SK-N-SH (cell line): Measurements from ENCODE around the gene ATP11A.

Experiments used
- CHD2 ChIP-seq: fragments of 150-350 bp; IDR thresholded peaks from 2 replicates; pipeline ENCODE4 v1.6.1; 2018; ENCODE audit warnings: low read length; ENCODE audit not compliant: partially characterized antibody
- CTCF ChIP-seq: fragments of 200-600 bp; sonication (generic); IDR thresholded peaks from 2 replicates; pipeline ENCODE4 v1.6.1; 2017; ENCODE audit warnings: antibody characterized with exemption, mild to moderate bottlenecking, moderate library complexity
- EP300 ChIP-seq, 2 experiments: IDR thresholded peaks; 2 replicates each; pipeline versions ENCODE4 v1.4.0 to v1.6.1; 2012; ENCODE audit warnings: borderline replicate concordance in 1 of 2, low read depth in 1 of 2, low read length in 1 of 2
- EZH2phosphoT487 ChIP-seq: fragments of 200-600 bp; sonication (generic); IDR thresholded peaks from 2 replicates; pipeline ENCODE4 v1.6.1; 2017; ENCODE audit warnings: low read depth, mixed run types, mild to moderate bottlenecking, antibody characterized with exemption, moderate library complexity, borderline replicate concordance
- FOSL2 ChIP-seq: IDR thresholded peaks from 2 replicates; pipeline ENCODE4 v1.4.0; 2012; ENCODE audit warnings: low read depth, mild to moderate bottlenecking, moderate library complexity, borderline replicate concordance
- IRF3 ChIP-seq: fragments of 150-350 bp; IDR thresholded peaks from 2 replicates; pipeline ENCODE4 v1.6.1; 2016; ENCODE audit warnings: mild to moderate bottlenecking, low read depth, low read length
- NFIC ChIP-seq: IDR thresholded peaks from 2 replicates; pipeline ENCODE4 v1.4.0; 2012; ENCODE audit warnings: borderline replicate concordance
- POLR2AphosphoS5 ChIP-seq: IDR thresholded peaks from 2 replicates; pipeline ENCODE4 v1.6.1; 2012; ENCODE audit warnings: low read depth, low read length
- REST ChIP-seq: IDR thresholded peaks from 2 replicates; pipeline ENCODE4 v1.6.1; 2012; ENCODE audit warnings: mild to moderate bottlenecking, low read depth, low read length, moderate library complexity
- SIN3A ChIP-seq: IDR thresholded peaks from 2 replicates; pipeline ENCODE4 v1.6.1; 2012; ENCODE audit warnings: low read depth, mild to moderate bottlenecking, low read length, moderate library complexity, borderline replicate concordance
- SMC3 ChIP-seq: IDR thresholded peaks from 2 replicates; pipeline ENCODE4 v1.6.1; 2012; ENCODE audit warnings: low read depth, low read length, improper control_type of control experiment
- TEAD4 ChIP-seq: IDR thresholded peaks from 2 replicates; pipeline ENCODE4 v1.4.0; 2012; ENCODE audit warnings: mild to moderate bottlenecking, borderline replicate concordance; ENCODE audit not compliant: insufficient read depth
- ZBTB33 ChIP-seq: IDR thresholded peaks from 2 replicates; pipeline ENCODE4 v1.4.0; 2012; ENCODE audit warnings: low read depth, borderline replicate concordance

GRCh38 chr13:112653071-112653470, 36.8 kb upstream of the ATP11A start:
- TF ChIP-seq ZBTB33 (no peak), POLR2AphosphoS5 (no peak), TEAD4 (no peak), CTCF (no peak), SMC3 (no peak), CHD2 (no peak), FOSL2 (no peak), EP300 (IDR thresholded peaks at IDR 0.05; ENCODE audit: borderline replicate concordance in 1 of 2, low read depth in 1 of 2, low read length in 1 of 2) (no peak), NFIC (no peak), EZH2phosphoT487 (no peak), SIN3A (no peak), IRF3 (no peak), REST (no peak)
